ENCODE results near the gene CUL1.

- TF ChIP-seq CTCF (IDR thresholded peaks at IDR 0.05) (no peak), POLR2A (IDR thresholded peaks at IDR 0.05) (no peak), POLR2AphosphoS5 (IDR thresholded peaks at IDR 0.05; ENCODE audit: insufficient read depth in 1 of 2, low read depth in 1 of 2) (no peak)
Observed at GRCh38 chr7:148791546-148791945, 92.8 kb downstream of the CUL1 start.
